ENCODE results near the gene ADARB2.

ADARB2 gene

GRCh38 chr10:1284076-1284475 is 453.2 kb downstream of the ADARB2 start:
- no peak for DNase-seq (ENCODE audit: low spot score)

GRCh38 chr10:1281405-1281782 is 455.9 kb downstream of the ADARB2 start:
- no peak for DNase-seq (ENCODE audit: low spot score)

GRCh38 chr10:1280466-1281404 is 456.6 kb downstream of the ADARB2 start:
- no peak for DNase-seq (ENCODE audit: low spot score)

GRCh38 chr10:1278306-1278705 is 459.0 kb downstream of the ADARB2 start:
- DNase-seq (ENCODE audit: low spot score) = no peak

GRCh38 chr10:1274701-1275544 is 462.4 kb downstream of the ADARB2 start:
- no peak for DNase-seq (ENCODE audit: low spot score)

- no peak for DNase-seq (ENCODE audit: low spot score)
These were observed 463.1 kb downstream of the ADARB2 start for GRCh38 chr10:1274111-1274661.

GRCh38 chr10:1273372-1274105 is 463.8 kb downstream of the ADARB2 start:
- no peak for DNase-seq (ENCODE audit: low spot score)

- no peak for DNase-seq (ENCODE audit: low spot score)
These were observed 464.6 kb downstream of the ADARB2 start for GRCh38 chr10:1272777-1273161.

- DNase-seq (ENCODE audit: low spot score) = no peak
These were observed 465.1 kb downstream of the ADARB2 start for GRCh38 chr10:1272079-1272776.

- DNase-seq (ENCODE audit: low spot score) = no peak
These were observed 466.4 kb downstream of the ADARB2 start for GRCh38 chr10:1270906-1271305.

GRCh38 chr10:1270490-1270889 is 466.8 kb downstream of the ADARB2 start:
- DNase-seq (ENCODE audit: low spot score) = no peak

GRCh38 chr10:1268831-1269230 is 468.5 kb downstream of the ADARB2 start:
- DNase-seq (ENCODE audit: low spot score) = no peak

- DNase-seq (ENCODE audit: low spot score) = no peak
These were observed 469.8 kb downstream of the ADARB2 start for GRCh38 chr10:1267568-1267967.

- no peak for DNase-seq (ENCODE audit: low spot score)
These were observed 470.2 kb downstream of the ADARB2 start for GRCh38 chr10:1267148-1267547.

- no peak for DNase-seq (ENCODE audit: low spot score)
These were observed 471.1 kb downstream of the ADARB2 start for GRCh38 chr10:1266033-1266802.

- no peak for DNase-seq (ENCODE audit: low spot score)
These were observed 473.3 kb downstream of the ADARB2 start for GRCh38 chr10:1264001-1264400.

- no peak for DNase-seq (ENCODE audit: low spot score)
These were observed 480.1 kb downstream of the ADARB2 start for GRCh38 chr10:1257274-1257673.

GRCh38 chr10:1256432-1256725 is 480.9 kb downstream of the ADARB2 start:
- no peak for DNase-seq (ENCODE audit: low spot score)

GRCh38 chr10:1255600-1256431 is 481.5 kb downstream of the ADARB2 start:
- no peak for DNase-seq (ENCODE audit: low spot score)

GRCh38 chr10:1255118-1255517 is 482.2 kb downstream of the ADARB2 start:
- no peak for DNase-seq (ENCODE audit: low spot score)

All from GM03348 (cell line).